Measurements from ENCODE around the gene GTF2I. TPM values are rescaled to one million over a fixed set of nuclear protein-coding genes. Genes with fewer than 3 reads are reported as not detected.
A peak's percentile ranks its signal among the peaks of the same experiment; 100 is the strongest.
"Not testable (repeated sequence)": the region's sequence is repeated elsewhere in the genome, so short reads cannot be mapped to it uniquely, and the experiment has no call there.

Gene GTF2I
- total RNA-seq, 2 experiments from 2014 or later: 156 TPM

DNA sequence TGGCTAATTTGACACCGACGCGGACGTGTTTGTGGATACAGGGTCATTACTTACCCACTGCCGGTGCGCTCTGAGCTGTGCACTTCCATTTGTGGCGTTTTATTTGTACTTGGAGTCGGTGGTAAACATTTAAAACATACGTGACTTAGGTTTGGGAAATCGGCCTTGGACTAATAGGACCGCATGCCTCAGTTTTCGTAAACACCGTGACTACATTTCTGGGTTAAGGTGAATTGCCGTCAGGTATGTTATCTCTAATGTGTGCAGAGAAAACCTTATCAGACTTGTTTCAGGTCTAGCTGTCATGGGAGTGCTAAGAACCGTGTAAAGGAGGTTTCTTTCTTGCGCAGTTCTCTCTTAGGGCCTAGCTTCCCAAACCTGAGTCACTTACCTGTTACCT, 64.6 kb downstream of the GTF2I start:
- peaks cover 23% of the 10 kb centered on the region for H3K36me3 Mint-ChIP-seq (ENCODE audit: low read depth)
- CTCF ChIA-PET: interaction anchor here (1.5 kb wide), 1 partner anchor 13 kb away, joined by 3 read pairs; no protein-coding TSS in a partner anchor
- H3K4me1 Mint-ChIP-seq (ENCODE audit: low read depth): peaks cover 12% of the 10 kb centered on the region
- H3K27me3 Mint-ChIP-seq: no peaks in the 10 kb centered on the region
- POLR2A ChIA-PET: no interaction called here
- intact Hi-C loops (cut with micrococcal nuclease): no loop called here
- no peaks in the 10 kb centered on the region for H3K9me3 Mint-ChIP-seq
- H3K27ac Mint-ChIP-seq: no peak overlapping the region
- ATAC-seq (no peak), DNase-seq (no peak)
- TF ChIP-seq, protein P1, sequence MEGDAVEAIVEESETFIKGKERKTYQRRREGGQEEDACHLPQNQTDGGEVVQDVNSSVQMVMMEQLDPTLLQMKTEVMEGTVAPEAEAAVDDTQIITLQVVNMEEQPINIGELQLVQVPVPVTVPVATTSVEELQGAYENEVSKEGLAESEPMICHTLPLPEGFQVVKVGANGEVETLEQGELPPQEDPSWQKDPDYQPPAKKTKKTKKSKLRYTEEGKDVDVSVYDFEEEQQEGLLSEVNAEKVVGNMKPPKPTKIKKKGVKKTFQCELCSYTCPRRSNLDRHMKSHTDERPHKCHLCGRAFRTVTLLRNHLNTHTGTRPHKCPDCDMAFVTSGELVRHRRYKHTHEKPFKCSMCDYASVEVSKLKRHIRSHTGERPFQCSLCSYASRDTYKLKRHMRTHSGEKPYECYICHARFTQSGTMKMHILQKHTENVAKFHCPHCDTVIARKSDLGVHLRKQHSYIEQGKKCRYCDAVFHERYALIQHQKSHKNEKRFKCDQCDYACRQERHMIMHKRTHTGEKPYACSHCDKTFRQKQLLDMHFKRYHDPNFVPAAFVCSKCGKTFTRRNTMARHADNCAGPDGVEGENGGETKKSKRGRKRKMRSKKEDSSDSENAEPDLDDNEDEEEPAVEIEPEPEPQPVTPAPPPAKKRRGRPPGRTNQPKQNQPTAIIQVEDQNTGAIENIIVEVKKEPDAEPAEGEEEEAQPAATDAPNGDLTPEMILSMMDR (IDR thresholded peaks at IDR 0.05): no peak
- no peak overlapping the region for H3K4me3 Mint-ChIP-seq

DNA sequence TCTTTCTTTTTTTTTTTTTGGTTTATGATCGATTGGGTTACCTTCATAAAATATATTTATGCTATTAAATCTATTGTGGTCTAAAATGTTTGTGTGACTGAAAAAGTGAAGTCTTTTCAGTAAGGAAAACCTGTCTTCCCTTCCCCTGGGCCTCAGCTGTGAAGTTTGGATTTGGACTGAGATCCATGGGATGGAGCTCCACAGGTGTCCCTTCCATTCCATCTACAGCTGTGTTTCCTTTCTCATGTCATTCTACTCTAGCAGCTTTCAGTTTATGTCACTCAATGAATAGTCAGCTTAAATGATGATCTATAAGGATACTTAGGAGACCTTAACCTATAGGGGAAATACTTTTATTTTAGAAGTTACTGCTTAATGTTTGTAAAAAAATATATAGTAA, 68.3 kb downstream of the GTF2I start:
- TF ChIP-seq, protein P1 (IDR thresholded peaks at IDR 0.05): no peak
- intact Hi-C loops (cut with micrococcal nuclease): no loop called here
- ChIA-PET CTCF (interaction anchor here (1.7 kb wide), 1 partner anchor 15 kb away, joined by 5 read pairs; no protein-coding TSS in a partner anchor), POLR2A (no interaction called here)
- no peak for DNase-seq
- Mint-ChIP-seq H3K9me3 (no peaks in the 10 kb centered on the region), H3K27me3 (no peaks in the 10 kb centered on the region), H3K4me3 (no peak overlapping the region), H3K36me3 (ENCODE audit: low read depth) (peaks cover 10% of the 10 kb centered on the region), H3K4me1 (ENCODE audit: low read depth) (peaks cover 2% of the 10 kb centered on the region), H3K27ac (peak overlapping the region; percentile 20)
- ATAC-seq: no peak

GRCh38 chr7:74726309-74727101, 69.0 kb downstream of the GTF2I start:
- DNase-seq: no peak
- TF ChIP-seq, protein P1 (IDR thresholded peaks at IDR 0.05): no peak
- intact Hi-C loops (cut with micrococcal nuclease): no loop called here
- Mint-ChIP-seq H3K9me3 (no peaks in the 10 kb centered on the region), H3K27ac (no peak overlapping the region), H3K36me3 (ENCODE audit: low read depth) (peaks cover 12% of the 10 kb centered on the region), H3K4me3 (no peak overlapping the region), H3K27me3 (no peaks in the 10 kb centered on the region), H3K4me1 (ENCODE audit: low read depth) (peaks cover 2% of the 10 kb centered on the region)
- POLR2A ChIA-PET: no interaction called here
- no peak for ATAC-seq
- CTCF ChIA-PET: no interaction called here

DNA sequence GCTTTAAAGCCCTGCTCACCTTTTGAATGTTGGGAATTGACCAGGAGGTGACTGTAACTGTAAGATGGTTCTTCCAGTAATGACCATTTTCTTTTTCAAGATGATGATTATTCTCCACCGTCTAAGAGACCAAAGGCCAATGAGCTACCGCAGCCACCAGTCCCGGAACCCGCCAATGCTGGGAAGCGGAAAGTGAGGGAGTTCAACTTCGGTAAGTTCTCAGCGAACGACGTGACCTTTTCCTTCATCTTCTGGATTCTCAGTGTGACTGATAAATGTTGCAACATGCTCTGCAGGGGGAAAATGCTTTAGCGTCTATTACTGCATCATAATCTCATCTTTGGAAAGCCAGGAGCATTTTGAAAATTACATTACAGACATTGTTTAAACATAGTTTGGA, 71.2 kb downstream of the GTF2I start:
- H3K27ac Mint-ChIP-seq; H3K36me3 Mint-ChIP-seq (ENCODE audit: low read depth): not testable (repeated sequence)

DNA sequence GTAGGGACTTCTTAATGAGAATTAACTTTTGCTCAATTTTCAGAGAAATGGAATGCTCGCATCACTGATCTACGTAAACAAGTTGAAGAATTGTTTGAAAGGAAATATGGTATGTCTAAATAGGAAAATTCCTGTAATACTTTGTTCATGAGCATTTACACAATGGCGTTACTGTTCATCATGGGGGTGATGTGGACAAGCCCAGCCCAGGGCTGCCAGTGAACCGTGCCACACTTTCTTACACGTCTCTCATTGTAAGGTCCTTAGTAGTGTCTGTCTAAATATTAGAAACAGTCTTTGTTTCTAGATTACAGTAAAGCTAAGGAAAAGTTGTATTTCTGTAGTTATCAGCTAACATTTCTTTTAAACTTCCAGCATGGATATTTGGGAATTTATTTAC, 72.7 kb downstream of the GTF2I start:
- POLR2A ChIA-PET; H3K4me3 Mint-ChIP-seq; H3K4me1 Mint-ChIP-seq (ENCODE audit: low read depth); H3K36me3 Mint-ChIP-seq (ENCODE audit: low read depth); H3K27me3 Mint-ChIP-seq; intact Hi-C loops (cut with micrococcal nuclease); DNase-seq; CTCF ChIA-PET; H3K9me3 Mint-ChIP-seq; H3K27ac Mint-ChIP-seq; ATAC-seq: not testable (repeated sequence)

More for the DNA sequence above, 71.2 kb downstream of the GTF2I start:
- H3K4me3 Mint-ChIP-seq; H3K4me1 Mint-ChIP-seq (ENCODE audit: low read depth); intact Hi-C loops (cut with micrococcal nuclease); ATAC-seq; CTCF ChIA-PET; H3K9me3 Mint-ChIP-seq; H3K27me3 Mint-ChIP-seq; DNase-seq: not testable (repeated sequence)
- POLR2A ChIA-PET: interaction anchor here (0.7 kb wide), 1 partner anchor 315 kb away, joined by 3 read pairs; no protein-coding TSS in a partner anchor

DNA sequence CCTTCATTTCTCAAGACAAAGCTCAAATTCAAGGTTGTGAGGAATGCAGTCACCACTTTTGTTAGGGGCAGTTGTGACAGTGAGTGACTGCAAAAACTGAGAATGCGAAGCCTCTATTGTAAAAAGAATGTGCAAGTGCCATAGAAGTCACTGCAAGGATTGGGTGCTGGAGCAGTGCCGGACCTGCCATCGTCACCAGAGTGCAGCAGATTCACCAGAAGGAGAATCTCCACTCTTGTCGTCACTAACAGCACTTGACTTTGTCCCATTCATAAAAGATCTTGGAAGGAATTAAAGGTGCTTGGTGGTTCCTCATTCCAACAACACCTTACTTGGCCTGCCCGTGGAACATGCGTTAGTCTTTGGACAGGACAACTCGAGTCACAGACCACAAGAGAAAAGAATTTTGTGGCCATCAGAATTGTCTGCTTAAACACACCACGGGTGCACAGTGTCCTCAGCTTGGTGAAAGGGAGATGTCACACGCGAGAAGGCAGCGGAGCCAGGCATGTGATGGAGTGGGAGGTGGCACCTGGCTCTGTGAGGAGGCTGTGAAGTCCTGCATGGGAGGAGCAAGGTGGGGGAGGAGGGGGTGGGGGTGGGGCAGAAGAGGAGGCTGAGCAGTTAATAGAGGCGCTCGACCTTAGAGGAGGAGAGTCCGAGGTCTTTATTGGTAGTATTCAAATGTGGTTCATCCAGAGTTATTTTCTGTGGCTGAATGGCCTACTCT, 82.6 kb downstream of the GTF2I start:
- H3K9me3 Mint-ChIP-seq; H3K27ac Mint-ChIP-seq; H3K36me3 Mint-ChIP-seq (ENCODE audit: low read depth); H3K4me1 Mint-ChIP-seq (ENCODE audit: low read depth); POLR2A ChIA-PET; ATAC-seq; CTCF ChIA-PET; DNase-seq; intact Hi-C loops (cut with micrococcal nuclease); H3K27me3 Mint-ChIP-seq; H3K4me3 Mint-ChIP-seq: not testable (repeated sequence)

DNA sequence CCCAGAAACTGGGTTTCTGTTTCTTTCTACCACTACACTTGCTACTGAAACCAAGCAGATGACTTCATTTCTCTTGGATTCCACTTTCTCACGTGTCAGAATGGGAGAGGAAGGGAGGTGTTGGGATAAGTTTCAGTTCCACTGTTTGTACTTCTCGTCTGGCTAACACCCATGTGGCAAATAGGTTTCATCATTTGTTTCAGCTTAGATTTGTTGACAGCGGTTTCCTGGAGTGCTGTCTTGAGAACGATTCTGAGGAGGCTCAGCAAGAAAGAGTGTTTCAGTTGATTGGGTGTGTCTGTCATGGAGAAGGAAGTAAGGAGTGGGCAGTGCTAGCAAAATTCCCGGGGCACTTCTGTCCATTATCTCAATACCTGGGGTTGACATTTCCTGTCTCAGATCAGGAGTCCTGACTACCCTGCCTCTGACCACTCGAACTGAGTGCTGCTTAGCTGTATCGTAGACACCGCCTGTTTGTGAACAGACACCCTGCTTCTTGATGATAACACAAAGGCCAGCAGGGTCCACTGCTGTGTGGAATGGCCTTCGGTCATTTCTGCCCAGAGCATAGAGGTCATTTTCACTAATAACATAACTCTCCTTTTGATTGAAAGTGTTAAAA, 86.5 kb downstream of the GTF2I start:
- H3K9me3 Mint-ChIP-seq; intact Hi-C loops (cut with micrococcal nuclease); ATAC-seq; H3K27ac Mint-ChIP-seq; CTCF ChIA-PET; H3K4me3 Mint-ChIP-seq; H3K4me1 Mint-ChIP-seq (ENCODE audit: low read depth); H3K36me3 Mint-ChIP-seq (ENCODE audit: low read depth); DNase-seq; POLR2A ChIA-PET; H3K27me3 Mint-ChIP-seq: not testable (repeated sequence)

DNA sequence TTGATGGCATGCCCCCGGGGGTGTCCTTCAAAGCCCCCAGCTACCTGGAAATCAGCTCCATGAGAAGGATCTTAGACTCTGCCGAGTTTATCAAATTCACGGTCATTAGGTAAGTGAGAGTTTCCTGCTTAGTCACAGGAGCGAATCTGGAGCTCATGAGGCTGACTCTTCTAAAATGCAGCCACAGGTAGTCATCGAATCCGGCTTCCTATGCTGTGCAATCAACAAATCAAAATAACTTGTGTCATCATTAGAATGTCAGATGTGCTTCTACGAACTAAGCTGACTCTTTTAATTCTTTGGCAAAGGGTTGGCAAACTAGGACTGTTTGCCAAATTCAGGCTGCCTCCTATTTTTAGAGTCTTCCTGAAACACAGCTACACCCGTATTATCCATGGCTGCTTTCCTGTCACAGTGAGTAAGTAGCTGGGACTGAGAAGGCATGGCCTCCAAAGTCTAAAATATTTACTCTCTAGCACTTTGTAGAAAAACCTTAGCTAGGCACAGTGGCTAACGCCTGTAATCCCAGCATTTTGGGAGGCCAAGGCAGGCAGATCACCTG, 96.5 kb downstream of the GTF2I start:
- DNase-seq; H3K27ac Mint-ChIP-seq; H3K4me1 Mint-ChIP-seq (ENCODE audit: low read depth); H3K4me3 Mint-ChIP-seq; H3K27me3 Mint-ChIP-seq; CTCF ChIA-PET; POLR2A ChIA-PET; H3K9me3 Mint-ChIP-seq; intact Hi-C loops (cut with micrococcal nuclease); H3K36me3 Mint-ChIP-seq (ENCODE audit: low read depth); ATAC-seq: not testable (repeated sequence)

GRCh38 chr7:74756673-74757072, 99.2 kb downstream of the GTF2I start:
- DNase-seq; H3K4me1 Mint-ChIP-seq (ENCODE audit: low read depth); H3K36me3 Mint-ChIP-seq (ENCODE audit: low read depth); H3K27ac Mint-ChIP-seq; CTCF ChIA-PET; intact Hi-C loops (cut with micrococcal nuclease); POLR2A ChIA-PET; H3K4me3 Mint-ChIP-seq; H3K9me3 Mint-ChIP-seq; ATAC-seq; H3K27me3 Mint-ChIP-seq: not testable (repeated sequence)
